IPS-20b (cell line): Measurements from ENCODE around the gene NEU1.
"Not testable (repeated sequence)": the region's sequence is repeated elsewhere in the genome, so short reads cannot be mapped to it uniquely, and the experiment has no call there.

Experiments
- H3K27ac ChIP-seq: one replicate; pipeline ENCODE4 v1.5.1; 2013; ENCODE audit warnings: low read length
- H3K27me3 ChIP-seq: 2 replicates; pipeline ENCODE4 v1.6.1; 2013; ENCODE audit warnings: mild to moderate bottlenecking, low read length, inconsistent platforms; ENCODE audit not compliant: insufficient read depth
- H3K36me3 ChIP-seq: 2 replicates; pipeline ENCODE4 v1.6.1; 2013; ENCODE audit warnings: low read depth, mild to moderate bottlenecking, inconsistent platforms, low read length, moderate library complexity; ENCODE audit not compliant: insufficient read depth
- H3K4me1 ChIP-seq: 2 replicates; pipeline ENCODE4 v1.6.1; 2013; ENCODE audit warnings: mild to moderate bottlenecking, control low read depth, inconsistent platforms, low read length, moderate library complexity; ENCODE audit not compliant: insufficient read depth
- H3K4me3 ChIP-seq: 2 replicates; pipeline ENCODE4 v1.5.1; 2013; ENCODE audit warnings: mild to moderate bottlenecking, low read length, inconsistent platforms
- H3K9ac ChIP-seq: 2 replicates; pipeline ENCODE4 v1.6.1; 2013; ENCODE audit warnings: low read depth, mild to moderate bottlenecking, inconsistent platforms, low read length, moderate library complexity
- H3K9me3 ChIP-seq: 2 replicates; pipeline ENCODE4 v1.6.1; 2013; ENCODE audit warnings: mild to moderate bottlenecking, low read depth, low read length, inconsistent platforms; ENCODE audit not compliant: insufficient read depth

NEU1 gene

GRCh38 chr6:31821301-31822035 lies 41.2 kb downstream of the NEU1 start:
- no peaks in the 10 kb centered on the region for H3K9me3 ChIP-seq
- H3K27me3 ChIP-seq = no peaks in the 10 kb centered on the region
- peaks cover 27% of the 10 kb centered on the region; the same call in 1 of the 2 replicates for H3K4me1 ChIP-seq
- H3K27ac ChIP-seq = peak overlapping the region; percentile 62
- no peaks in the 10 kb centered on the region for H3K36me3 ChIP-seq
- H3K4me3 ChIP-seq = peak overlapping the region; percentile 91
- peak overlapping the region; percentile 97; the same call in 1 of the 2 replicates for H3K9ac ChIP-seq

GRCh38 chr6:31820399-31820798 lies 42.2 kb downstream of the NEU1 start:
- not testable (repeated sequence) for H3K9me3 ChIP-seq, H3K4me3 ChIP-seq, H3K9ac ChIP-seq, H3K27ac ChIP-seq, H3K27me3 ChIP-seq, H3K36me3 ChIP-seq
- peaks cover 19% of the 10 kb centered on the region; the same call in 1 of the 2 replicates for H3K4me1 ChIP-seq

GRCh38 chr6:31819871-31820299 lies 42.7 kb downstream of the NEU1 start:
- no peak overlapping the region for H3K9ac ChIP-seq
- H3K36me3 ChIP-seq = no peaks in the 10 kb centered on the region
- H3K9me3 ChIP-seq = no peaks in the 10 kb centered on the region
- no peak overlapping the region for H3K27ac ChIP-seq
- no peaks in the 10 kb centered on the region for H3K27me3 ChIP-seq
- H3K4me1 ChIP-seq = peaks cover 15% of the 10 kb centered on the region; the same call in 1 of the 2 replicates
- no peak overlapping the region for H3K4me3 ChIP-seq

- not testable (repeated sequence) for H3K9me3 ChIP-seq, H3K27ac ChIP-seq, H3K9ac ChIP-seq, H3K27me3 ChIP-seq, H3K36me3 ChIP-seq
- Histone ChIP-seq H3K4me1 (peaks cover 16% of the 10 kb centered on the region; the same call in 1 of the 2 replicates), H3K4me3 (peak overlapping the region; percentile 31; the same call in 1 of the 2 replicates)
These were observed 44.6 kb downstream of the NEU1 start for GRCh38 chr6:31817929-31818511.

- peaks cover 12% of the 10 kb centered on the region; the same call in 1 of the 2 replicates for H3K4me1 ChIP-seq
- H3K27me3 ChIP-seq, H3K36me3 ChIP-seq, H3K27ac ChIP-seq, H3K9ac ChIP-seq, H3K9me3 ChIP-seq: not testable (repeated sequence)
- H3K4me3 ChIP-seq = peak overlapping the region; percentile 31; the same call in 1 of the 2 replicates
These were observed 45.3 kb downstream of the NEU1 start for GRCh38 chr6:31817133-31817928.

- H3K4me1 ChIP-seq = peaks cover 7% of the 10 kb centered on the region; the same call in 1 of the 2 replicates
- peak within 1 kb of the TSS; percentile 93; the same call in 1 of the 2 replicates for H3K9ac ChIP-seq
- H3K27ac ChIP-seq = peak within 1 kb of the TSS; percentile 96
- no peaks in the 10 kb centered on the region for H3K27me3 ChIP-seq
- no peaks in the 10 kb centered on the region for H3K36me3 ChIP-seq
- H3K4me3 ChIP-seq = peak within 1 kb of the TSS; percentile 88
- H3K9me3 ChIP-seq = no peaks in the 10 kb centered on the region
These were observed 47.4 kb downstream of the NEU1 start, which contains the start of the genes HSPA1A and HSPA1L for GRCh38 chr6:31815025-31815838. Gene HSPA1A (plus strand): TSS chr6:31815543. CDS start chr6:31815757, 214 bp downstream. Gene HSPA1L (minus strand): TSS chr6:31815283. CDS start chr6:31811972, 3,311 bp downstream.

GRCh38 chr6:31814677-31815024 lies 48.0 kb downstream of the NEU1 start:
- Histone ChIP-seq H3K36me3 (no peaks in the 10 kb centered on the region), H3K27me3 (no peaks in the 10 kb centered on the region), H3K9me3 (no peaks in the 10 kb centered on the region), H3K27ac (peak overlapping the region; percentile 96), H3K9ac (peak overlapping the region; percentile 93; the same call in 1 of the 2 replicates), H3K4me1 (peaks cover 7% of the 10 kb centered on the region; the same call in 1 of the 2 replicates), H3K4me3 (peak overlapping the region; percentile 88)

GRCh38 chr6:31813465-31813849 lies 49.2 kb downstream of the NEU1 start:
- peak overlapping the region; percentile 71; the same call in 1 of the 2 replicates for H3K9ac ChIP-seq
- no peaks in the 10 kb centered on the region for H3K27me3 ChIP-seq
- no peaks in the 10 kb centered on the region for H3K36me3 ChIP-seq
- H3K27ac ChIP-seq = no peak overlapping the region
- peaks cover 7% of the 10 kb centered on the region; the same call in 1 of the 2 replicates for H3K4me1 ChIP-seq
- H3K4me3 ChIP-seq = peak overlapping the region; percentile 56
- H3K9me3 ChIP-seq = no peaks in the 10 kb centered on the region

- H3K4me1 ChIP-seq = peaks cover 4% of the 10 kb centered on the region; the same call in 1 of the 2 replicates
- no peaks in the 10 kb centered on the region for H3K36me3 ChIP-seq
- H3K9me3 ChIP-seq = no peaks in the 10 kb centered on the region
- no peak overlapping the region for H3K27ac ChIP-seq
- no peaks in the 10 kb centered on the region for H3K27me3 ChIP-seq
- no peak overlapping the region for H3K9ac ChIP-seq
- no peak overlapping the region for H3K4me3 ChIP-seq
These were observed 51.0 kb downstream of the NEU1 start for GRCh38 chr6:31811645-31812044.

GRCh38 chr6:31808599-31808998 lies 54.0 kb downstream of the NEU1 start:
- H3K27ac ChIP-seq, H3K27me3 ChIP-seq, H3K9ac ChIP-seq, H3K9me3 ChIP-seq, H3K4me3 ChIP-seq, H3K36me3 ChIP-seq, H3K4me1 ChIP-seq: not testable (repeated sequence)
